ENCODE results near the gene CC2D2A.

GRCh38 chr4:15577508-15577907, 107.8 kb downstream of the CC2D2A start:
- no peak for TF ChIP-seq CTCF (IDR thresholded peaks at IDR 0.05; ENCODE audit: low read depth, low read length, poor library complexity, severe bottlenecking)
- no peak for TF ChIP-seq EZH2phosphoT487 (IDR thresholded peaks at IDR 0.05; ENCODE audit: borderline replicate concordance, low read length)

Measured in DOHH2 (cell line).